T-helper 1 cell treated with Interleukin-12 subunit alpha and Interleukin-12 subunit beta and Interleukin-4 antibody, amounts not matched to agents 30 ng/mL and 1 ng/mL, for 36 hours (primary cell): ENCODE results near the gene RSPO3. TPM values are rescaled to one million over a fixed set of nuclear protein-coding genes. Genes with fewer than 3 reads are reported as not detected.

Experiments
- total RNA-seq: library from RNA; stranded (reverse); gene quantifications from 2 replicates; pipeline ENCODE4 v1.2.3, GENCODE V29; 2022

The RSPO3 gene
- total RNA-seq, 1 donor from 2014 or later = not detected

Other genes starting within 250 kb of the RSPO3 start
- gene RNF146, start 148.2 kb downstream of the RSPO3 start, total RNA-seq = 20.2 and 20.8 TPM in 2 replicates
- gene ECHDC1, start 224.9 kb downstream of the RSPO3 start, total RNA-seq = 48.0 and 49.6 TPM in 2 replicates